Left lung (tissue), 10 donors: ENCODE results near the gene MAL. TPM values are rescaled to one million over a fixed set of nuclear protein-coding genes. Genes with fewer than 3 reads are reported as not detected.
A peak's percentile ranks its signal among the peaks of the same experiment; 100 is the strongest.

Source experiments
- ATAC-seq: fragments of 200-7000 bp; cut with Tn5 transposase; one replicate; pipeline ENCODE4 v1.9.1; 2020; ENCODE audit warnings: moderate library complexity
- DNase-seq, 4 donors: peaks; one replicate each; pipeline ENCODE4 v3.0.0-alpha.2; 2013 to 2020
- H3K27ac ChIP-seq, 2 donors: fragments of 200-600 bp; sonication (generic) in 1 of 2; one replicate each; pipeline versions ENCODE4 v1.5.0 to v1.8.0; 2020 to 2021
- H3K27me3 ChIP-seq, 2 donors: fragments of 200-600 bp; sonication (generic) in 1 of 2; one replicate each; pipeline versions ENCODE4 v1.5.0 to v1.8.0; 2020 to 2021
- H3K36me3 ChIP-seq, 2 donors: fragments of 200-600 bp; sonication (generic) in 1 of 2; one replicate each; pipeline versions ENCODE4 v1.5.0 to v1.8.0; 2020 to 2021
- H3K4me1 ChIP-seq, 2 donors: fragments of 200-600 bp; one replicate each; pipeline ENCODE4 v1.8.0; 2021
- H3K4me3 ChIP-seq, 2 donors: fragments of 200-600 bp; sonication (generic) in 1 of 2; one replicate each; pipeline versions ENCODE4 v1.5.0 to v1.8.0; 2020 to 2021; ENCODE audit warnings: mild to moderate bottlenecking in 1 of 2
- H3K9me3 ChIP-seq, 2 donors: fragments of 200-600 bp; sonication (generic) in 1 of 2; one replicate each; pipeline versions ENCODE4 v1.5.0 to v1.8.0; 2020 to 2021
- CTCF ChIP-seq, 2 donors: fragments of 200-600 bp; sonication (generic) in 1 of 2; IDR thresholded peaks; one replicate each; pipeline versions ENCODE4 v1.5.0 to v1.8.0; 2021; ENCODE audit warnings: antibody characterized with exemption in 2 of 2
- intact Hi-C, 2 donors: fragments of 100-400 bp; cut with DNase I; formaldehyde crosslinking; loops; one replicate each; pipeline versions ENCODE4 v1.11.2 to v1.14.2; 2022
- polyA plus RNA-seq, 6 donors: library from polyadenylated mRNA; unstranded; fragments of 120-200 nt; gene quantifications; one replicate each; pipeline ENCODE4 v1.2.1, GENCODE V29; 2013; ENCODE audit not compliant: insufficient read length in 6 of 6
- total RNA-seq, 2 donors: library from RNA; stranded (reverse); fragmentation: NEBNext Ultra II Directional; extraction: Animal tissue kit (Norgen Biotek cat#: 25700); gene quantifications; one replicate each; pipeline ENCODE4 v1.2.1, GENCODE V29; 2021
- donor health status: DM: no; HTN: yes; CAD: no.
- donor health status: DM: no; HTN: no; CAD: no.

Gene MAL
- total and polyA plus RNA-seq, 8 donors, result 0.76 to 13.6 (median 1.8) TPM

- no peak overlapping the region for H3K4me3 ChIP-seq
- H3K36me3 ChIP-seq, result no peaks in the 10 kb centered on the region
- H3K9me3 ChIP-seq, result no peaks in the 10 kb centered on the region
- no peak for TF ChIP-seq CTCF (IDR thresholded peaks at IDR 0.05)
- no peak overlapping the region for H3K27ac ChIP-seq
- intact Hi-C loops, result no loop called here
- peaks cover 0 to 13% of the 10 kb centered on the region in 2 donors for H3K27me3 ChIP-seq
- H3K4me1 ChIP-seq, result no peaks in the 10 kb centered on the region
- DNase-seq (no peak), ATAC-seq (no peak)
Observed at GRCh38 chr2:95006588-95006987, 18.9 kb upstream of the MAL start.

- H3K9me3 ChIP-seq, result no peaks in the 10 kb centered on the region
- no peak for DNase-seq
- H3K36me3 ChIP-seq, result no peaks in the 10 kb centered on the region
- no peak overlapping the region for H3K4me3 ChIP-seq
- H3K4me1 ChIP-seq, result no peaks in the 10 kb centered on the region
- intact Hi-C loops, result no loop called here
- peaks cover 0 to 13% of the 10 kb centered on the region in 2 donors for H3K27me3 ChIP-seq
- no peak overlapping the region for H3K27ac ChIP-seq
- ATAC-seq, result no peak
- TF ChIP-seq CTCF (IDR thresholded peaks at IDR 0.05), result no peak
Observed at GRCh38 chr2:95007031-95007609, 18.4 kb upstream of the MAL start.

- H3K27ac ChIP-seq, result no peak overlapping the region
Observed at GRCh38 chr2:95007822-95008221, 17.7 kb upstream of the MAL start.

GRCh38 chr2:95008306-95008705 is 17.2 kb upstream of the MAL start:
- Histone ChIP-seq H3K9me3 (no peaks in the 10 kb centered on the region), H3K4me1 (no peaks in the 10 kb centered on the region), H3K36me3 (no peaks in the 10 kb centered on the region), H3K27ac (no peak overlapping the region), H3K27me3 (peaks cover 0 to 13% of the 10 kb centered on the region in 2 donors), H3K4me3 (no peak overlapping the region)
- ATAC-seq, result no peak
- intact Hi-C loops, result no loop called here
- no peak for TF ChIP-seq CTCF (IDR thresholded peaks at IDR 0.05)
- no peak for DNase-seq

More at GRCh38 chr2:95007822-95008221, 17.7 kb upstream of the MAL start:
- Histone ChIP-seq H3K36me3 (no peaks in the 10 kb centered on the region), H3K4me1 (no peaks in the 10 kb centered on the region), H3K4me3 (no peak overlapping the region), H3K27me3 (peaks cover 0 to 13% of the 10 kb centered on the region in 2 donors), H3K9me3 (no peaks in the 10 kb centered on the region)
- TF ChIP-seq CTCF (IDR thresholded peaks at IDR 0.05), result no peak
- ATAC-seq, result no peak
- intact Hi-C loops, result no loop called here
- DNase-seq, result peak in 1 of 4 donors; percentile 55

GRCh38 chr2:95008996-95009395 is 16.5 kb upstream of the MAL start:
- no peaks in the 10 kb centered on the region for H3K36me3 ChIP-seq
- H3K9me3 ChIP-seq, result no peaks in the 10 kb centered on the region
- no peak for TF ChIP-seq CTCF (IDR thresholded peaks at IDR 0.05)
- ATAC-seq (no peak), DNase-seq (no peak)
- no peak overlapping the region for H3K4me3 ChIP-seq
- intact Hi-C loops, result no loop called here
- no peaks in the 10 kb centered on the region for H3K4me1 ChIP-seq
- H3K27me3 ChIP-seq, result peaks cover 0 to 13% of the 10 kb centered on the region in 2 donors
- H3K27ac ChIP-seq, result no peak overlapping the region
